GM21717 (cell line): Measurements from ENCODE around the gene CHRDL2.

Source experiments
- ATAC-seq: cut with Tn5 transposase; IDR thresholded peaks from one replicate; pipeline ENCODE4 v1.9.1; 2021; ENCODE audit warnings: mild to moderate bottlenecking, moderate library complexity; ENCODE audit not compliant: unreplicated experiment

Gene CHRDL2

GRCh38 chr11:74689666-74690065, 41.6 kb downstream of the CHRDL2 start:
- ATAC-seq: no peak

GRCh38 chr11:74687237-74688023, 43.8 kb downstream of the CHRDL2 start:
- ATAC-seq: no peak

- no peak for ATAC-seq
Observed at GRCh38 chr11:74686792-74687191, 44.4 kb downstream of the CHRDL2 start.

GRCh38 chr11:74685905-74686304, 45.3 kb downstream of the CHRDL2 start:
- no peak for ATAC-seq

GRCh38 chr11:74685338-74685737, 45.9 kb downstream of the CHRDL2 start:
- ATAC-seq: no peak

- no peak for ATAC-seq
Observed at GRCh38 chr11:74684661-74685060, 46.6 kb downstream of the CHRDL2 start.

- no peak for ATAC-seq
Observed at GRCh38 chr11:74683941-74684481, 47.2 kb downstream of the CHRDL2 start.

- no peak for ATAC-seq
Observed at GRCh38 chr11:74683279-74683871, 47.9 kb downstream of the CHRDL2 start.

- no peak for ATAC-seq
Observed at GRCh38 chr11:74682731-74683278, 48.4 kb downstream of the CHRDL2 start.

GRCh38 chr11:74681686-74682651, 49.3 kb downstream of the CHRDL2 start:
- ATAC-seq: no peak

- no peak for ATAC-seq
Observed at GRCh38 chr11:74680703-74681531, 50.3 kb downstream of the CHRDL2 start.

GRCh38 chr11:74680035-74680671, 51.1 kb downstream of the CHRDL2 start:
- ATAC-seq: no peak

- no peak for ATAC-seq
Observed at GRCh38 chr11:74679513-74679865, 51.7 kb downstream of the CHRDL2 start.

GRCh38 chr11:74678591-74679512, 52.4 kb downstream of the CHRDL2 start:
- ATAC-seq: no peak

- ATAC-seq: no peak
Observed at GRCh38 chr11:74678041-74678440, 53.2 kb downstream of the CHRDL2 start.

GRCh38 chr11:74677131-74677530, 54.1 kb downstream of the CHRDL2 start:
- ATAC-seq: no peak

GRCh38 chr11:74676596-74676995, 54.6 kb downstream of the CHRDL2 start:
- no peak for ATAC-seq

GRCh38 chr11:74675761-74676160, 55.5 kb downstream of the CHRDL2 start:
- ATAC-seq: no peak
